Activated T-helper 2 cell treated with anti-CD3 and anti-CD28 coated beads, Interferon-gamma antibody, Interleukin-2, Interleukin-4, amounts not matched to agents 10 μg/mL and 5 μg/mL and 100 μg/mL, durations not matched to agents 14 hours and 24 hours and 36 hours (primary cell): ENCODE measurements around the gene COPS7A. TPM values are rescaled to one million over a fixed set of nuclear protein-coding genes. Genes with fewer than 3 reads are reported as not detected.
A peak's percentile ranks its signal among the peaks of the same experiment; 100 is the strongest.

Source experiments
- DNase-seq: peaks from one replicate; pipeline ENCODE4 v3.0.0; 2021; ENCODE audit warnings: low spot score
- H3K27ac Mint-ChIP-seq: one replicate; pipeline ENCODE4 v1.8.0; 2021; ENCODE audit warnings: mixed read lengths
- H3K27me3 Mint-ChIP-seq: one replicate; pipeline ENCODE4 v1.8.0; 2021; ENCODE audit warnings: low read depth, mixed read lengths
- H3K36me3 Mint-ChIP-seq: one replicate; pipeline ENCODE4 v1.8.0; 2021; ENCODE audit warnings: low read depth, mixed read lengths
- H3K4me1 Mint-ChIP-seq: one replicate; pipeline ENCODE4 v1.8.0; 2021; ENCODE audit warnings: low read depth, mixed read lengths
- H3K4me3 Mint-ChIP-seq: one replicate; pipeline ENCODE4 v1.8.0; 2021; ENCODE audit warnings: low read depth, mild to moderate bottlenecking, moderate library complexity, mixed read lengths
- H3K9me3 Mint-ChIP-seq: one replicate; pipeline ENCODE4 v1.8.0; 2021; ENCODE audit warnings: mixed read lengths
- intact Hi-C: fragments of 100-400 bp; cut with micrococcal nuclease; formaldehyde crosslinking; loops from one replicate; pipeline ENCODE4 v1.15.1; 2023
- total RNA-seq: library from RNA; stranded (reverse); gene quantifications from 2 replicates; pipeline ENCODE4 v1.2.3, GENCODE V29; 2022

The COPS7A gene
- total RNA-seq, 1 donor from 2014 or later, result 33.0 TPM

DNA sequence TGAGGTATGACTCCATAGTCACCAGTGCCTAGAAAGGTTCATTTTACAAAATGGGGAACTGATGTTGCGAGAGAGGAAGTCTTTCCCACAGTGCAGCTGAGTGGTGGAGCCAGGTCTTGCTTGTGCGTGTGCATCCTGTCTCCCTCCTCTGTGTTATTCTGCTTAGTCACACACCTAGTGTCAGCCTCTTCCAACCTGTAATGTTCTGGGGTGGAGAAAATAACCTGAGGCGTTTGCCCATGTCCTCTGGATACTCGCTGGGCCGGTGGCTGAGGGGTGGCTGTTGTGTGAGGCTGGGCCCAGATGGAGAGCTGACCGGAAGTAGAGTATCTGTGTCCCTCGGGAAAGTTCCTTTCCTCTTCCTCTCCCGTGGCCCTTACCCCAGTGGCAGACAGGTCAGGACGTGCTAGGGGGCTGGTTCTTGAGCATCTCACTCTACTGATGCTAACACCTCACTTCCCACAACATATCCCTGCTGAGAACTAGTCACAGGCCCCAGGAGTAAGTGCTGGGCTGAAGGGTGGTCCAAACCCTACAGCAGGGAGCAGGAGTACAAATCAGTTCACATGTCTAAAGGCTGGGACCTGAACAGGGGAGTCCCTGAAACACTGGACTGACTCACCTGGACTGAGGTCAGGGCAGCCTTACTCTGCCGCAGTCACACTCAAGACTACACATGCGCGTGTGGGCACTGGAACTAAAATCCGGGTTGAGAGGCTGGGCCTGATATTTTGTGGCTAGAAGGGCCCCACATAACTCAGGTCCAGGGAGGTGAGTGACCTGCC is 22.1 kb downstream of the COPS7A start:
- Mint-ChIP-seq H3K4me3 (no peak overlapping the region), H3K36me3 (peaks cover 63% of the 10 kb centered on the region), H3K9me3 (peaks cover 8% of the 10 kb centered on the region), H3K27ac (peak overlapping the region; percentile 80), H3K4me1 (peaks cover 32% of the 10 kb centered on the region), H3K27me3 (no peaks in the 10 kb centered on the region)
- DNase-seq, result no peak
- intact Hi-C loops, result no loop called here

GRCh38 chr12:6747216-6747615 is 23.4 kb downstream of the COPS7A start:
- Mint-ChIP-seq H3K36me3 (peaks cover 73% of the 10 kb centered on the region), H3K9me3 (peaks cover 8% of the 10 kb centered on the region), H3K4me1 (peaks cover 39% of the 10 kb centered on the region), H3K27ac (peak overlapping the region; percentile 51), H3K4me3 (no peak overlapping the region), H3K27me3 (no peaks in the 10 kb centered on the region)
- intact Hi-C loops, result no loop called here
- no peak for DNase-seq

GRCh38 chr12:6748761-6749160 is 24.9 kb downstream of the COPS7A start:
- intact Hi-C loops, result no loop called here
- H3K27ac Mint-ChIP-seq, result no peak overlapping the region
- peaks cover 72% of the 10 kb centered on the region for H3K36me3 Mint-ChIP-seq
- H3K4me3 Mint-ChIP-seq, result no peak overlapping the region
- DNase-seq, result no peak
- H3K4me1 Mint-ChIP-seq, result peaks cover 33% of the 10 kb centered on the region
- H3K9me3 Mint-ChIP-seq, result no peaks in the 10 kb centered on the region
- H3K27me3 Mint-ChIP-seq, result no peaks in the 10 kb centered on the region

GRCh38 chr12:6750506-6750905 is 26.7 kb downstream of the COPS7A start:
- H3K9me3 Mint-ChIP-seq, result no peaks in the 10 kb centered on the region
- no peaks in the 10 kb centered on the region for H3K27me3 Mint-ChIP-seq
- H3K4me3 Mint-ChIP-seq, result no peak overlapping the region
- no peak for DNase-seq
- H3K27ac Mint-ChIP-seq, result no peak overlapping the region
- H3K36me3 Mint-ChIP-seq, result peaks cover 60% of the 10 kb centered on the region
- peaks cover 35% of the 10 kb centered on the region for H3K4me1 Mint-ChIP-seq
- intact Hi-C loops, result no loop called here

GRCh38 chr12:6751767-6752166 is 27.9 kb downstream of the COPS7A start:
- H3K36me3 Mint-ChIP-seq, result peaks cover 49% of the 10 kb centered on the region
- DNase-seq, result no peak
- H3K9me3 Mint-ChIP-seq, result no peaks in the 10 kb centered on the region
- peak overlapping the region; percentile 94 for H3K4me3 Mint-ChIP-seq
- H3K27me3 Mint-ChIP-seq, result no peaks in the 10 kb centered on the region
- peak overlapping the region; percentile 87 for H3K27ac Mint-ChIP-seq
- intact Hi-C loops, result loop anchor here (2.0 kb wide), 1 partner anchor 63 kb away; the partner anchor contains the start of gene ZNF384
- peaks cover 26% of the 10 kb centered on the region for H3K4me1 Mint-ChIP-seq

- peaks cover 45% of the 10 kb centered on the region for H3K36me3 Mint-ChIP-seq
- H3K27ac Mint-ChIP-seq, result peak overlapping the region; percentile 87
- peak overlapping the region; percentile 94 for H3K4me3 Mint-ChIP-seq
- H3K27me3 Mint-ChIP-seq, result no peaks in the 10 kb centered on the region
- no peak for DNase-seq
- no peaks in the 10 kb centered on the region for H3K9me3 Mint-ChIP-seq
- intact Hi-C loops, result loop anchor here (2.0 kb wide), 1 partner anchor 64 kb away; the partner anchor contains the start of gene ZNF384
- H3K4me1 Mint-ChIP-seq, result peaks cover 29% of the 10 kb centered on the region
These were observed 28.5 kb downstream of the COPS7A start for GRCh38 chr12:6752167-6752920.

DNA sequence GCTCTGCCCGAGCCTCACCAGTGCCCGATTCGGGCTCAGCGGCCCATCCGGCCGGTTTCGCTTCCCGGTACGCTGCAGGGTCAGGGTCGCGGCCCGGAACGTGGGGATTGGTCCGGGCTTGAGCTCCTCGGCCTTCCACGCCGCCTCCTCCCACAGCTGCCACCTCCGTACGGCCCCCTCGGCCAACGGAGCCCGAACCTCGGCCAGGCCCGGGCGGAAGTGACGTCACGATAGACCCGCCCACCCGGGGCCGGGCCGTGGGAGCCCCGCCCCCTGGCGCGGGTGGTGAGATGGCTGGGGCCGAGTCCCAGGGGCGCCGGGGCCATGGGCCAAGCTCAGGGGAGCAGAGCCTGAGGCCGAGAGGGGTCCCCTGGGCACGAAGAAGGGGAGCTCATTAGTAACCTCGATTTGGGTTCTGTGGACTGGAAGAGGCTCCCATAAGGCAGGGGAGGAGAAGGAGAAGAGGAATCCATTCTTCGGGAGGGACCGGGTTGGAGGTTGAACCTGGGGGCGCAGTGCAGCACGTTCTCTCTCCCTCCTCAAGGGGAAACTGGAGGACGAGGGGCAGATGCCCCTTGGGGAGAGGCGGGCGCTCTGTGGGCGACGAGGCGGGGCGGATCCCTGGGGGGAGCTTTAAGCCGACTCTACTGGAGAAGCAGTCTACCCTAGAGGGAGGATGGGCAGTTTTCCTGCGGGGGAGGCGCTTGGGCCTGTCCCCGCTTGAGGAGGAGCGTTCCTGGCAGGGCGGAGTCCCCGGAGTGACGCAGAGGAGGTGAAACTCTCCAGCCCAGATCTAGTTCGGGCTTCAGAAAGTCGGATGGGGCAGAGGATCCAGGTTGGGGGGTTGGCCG is 29.3 kb downstream of the COPS7A start, which contains the start of gene MLF2:
Gene MLF2 (minus strand): TSS at position 221 of the 851 bp plus-strand sequence. CDS start 807 bp downstream, outside the sequence.
- H3K27ac Mint-ChIP-seq, result peak within 1 kb of the TSS; percentile 96
- peak within 1 kb of the TSS; percentile 94 for H3K4me3 Mint-ChIP-seq
- DNase-seq, result peak; percentile 97
- intact Hi-C loops, result loop anchor here (1.0 to 2.0 kb wide), 7 partner anchors 27 to 99 kb away; partner anchors contain the start of genes COPS7A, ING4, USP5 and ZNF384
- H3K4me1 Mint-ChIP-seq, result peaks cover 32% of the 10 kb centered on the region
- H3K36me3 Mint-ChIP-seq, result peaks cover 37% of the 10 kb centered on the region
- no peaks in the 10 kb centered on the region for H3K9me3 Mint-ChIP-seq
- H3K27me3 Mint-ChIP-seq, result no peaks in the 10 kb centered on the region

DNA sequence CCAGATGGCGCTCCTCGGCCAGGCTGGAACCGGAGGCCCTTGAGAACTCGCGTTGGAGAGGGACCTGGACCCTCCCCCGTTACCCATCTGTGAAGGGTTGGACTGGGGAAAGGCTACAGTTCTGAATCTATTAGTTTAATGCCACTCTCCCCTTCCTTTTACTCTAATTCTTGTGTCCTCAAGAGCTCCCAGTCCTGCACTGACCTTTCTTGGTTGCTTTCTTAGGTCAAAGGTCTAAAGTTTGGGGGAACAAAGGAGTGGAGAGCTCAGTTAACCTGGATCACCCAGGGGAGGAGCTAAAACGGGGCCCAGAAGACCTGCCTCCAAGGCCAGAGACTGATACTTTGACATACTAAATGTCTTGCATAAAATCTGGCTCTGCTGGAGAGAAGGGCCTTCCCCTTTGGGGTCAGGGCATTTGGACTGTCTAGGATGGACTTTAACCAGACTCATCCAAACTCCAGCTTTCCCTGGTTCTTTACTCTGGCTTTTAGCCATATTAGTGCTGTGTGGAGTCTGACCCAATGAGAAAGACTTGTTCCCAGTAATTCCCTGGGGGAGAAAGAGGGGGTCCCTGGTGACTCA is 30.0 kb downstream of the COPS7A start:
- DNase-seq, result no peak
- intact Hi-C loops, result loop anchor here (1.0 to 2.0 kb wide), 7 partner anchors 26 to 98 kb away; partner anchors contain the start of genes COPS7A, ING4, USP5 and ZNF384
- Mint-ChIP-seq H3K27me3 (no peaks in the 10 kb centered on the region), H3K36me3 (peaks cover 31% of the 10 kb centered on the region), H3K4me3 (peak overlapping the region; percentile 94), H3K27ac (peak overlapping the region; percentile 72), H3K9me3 (no peaks in the 10 kb centered on the region), H3K4me1 (peaks cover 38% of the 10 kb centered on the region)

DNA sequence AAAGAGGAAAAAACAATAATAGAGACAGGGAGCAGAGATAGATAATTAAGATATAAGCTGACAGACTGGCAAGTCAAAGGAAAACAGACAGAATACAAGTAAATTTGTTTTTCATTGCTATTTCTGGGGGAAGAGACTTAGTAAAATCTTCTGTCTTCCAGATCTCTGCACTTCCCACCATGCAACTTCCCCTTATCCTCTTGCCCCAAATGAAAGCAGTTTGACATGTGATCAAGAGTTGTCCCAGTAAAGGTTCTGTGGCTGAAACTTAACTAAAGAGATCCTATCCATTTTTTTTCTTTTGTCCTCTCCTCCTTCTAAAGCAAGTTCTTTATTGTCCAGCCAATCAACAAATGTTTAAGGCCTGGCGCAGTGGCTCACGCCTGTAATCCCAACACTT is 30.6 kb downstream of the COPS7A start:
- Mint-ChIP-seq H3K27ac (peak overlapping the region; percentile 40), H3K9me3 (no peaks in the 10 kb centered on the region), H3K36me3 (peaks cover 27% of the 10 kb centered on the region), H3K4me3 (no peak overlapping the region), H3K4me1 (peaks cover 38% of the 10 kb centered on the region), H3K27me3 (no peaks in the 10 kb centered on the region)
- intact Hi-C loops, result no loop called here
- DNase-seq, result no peak

GRCh38 chr12:6757028-6757690 is 33.3 kb downstream of the COPS7A start:
- Mint-ChIP-seq H3K4me1 (peaks cover 28% of the 10 kb centered on the region), H3K27ac (no peak overlapping the region), H3K4me3 (no peak overlapping the region), H3K36me3 (peaks cover 4% of the 10 kb centered on the region), H3K27me3 (no peaks in the 10 kb centered on the region), H3K9me3 (no peaks in the 10 kb centered on the region)
- DNase-seq, result no peak
- intact Hi-C loops, result no loop called here

DNA sequence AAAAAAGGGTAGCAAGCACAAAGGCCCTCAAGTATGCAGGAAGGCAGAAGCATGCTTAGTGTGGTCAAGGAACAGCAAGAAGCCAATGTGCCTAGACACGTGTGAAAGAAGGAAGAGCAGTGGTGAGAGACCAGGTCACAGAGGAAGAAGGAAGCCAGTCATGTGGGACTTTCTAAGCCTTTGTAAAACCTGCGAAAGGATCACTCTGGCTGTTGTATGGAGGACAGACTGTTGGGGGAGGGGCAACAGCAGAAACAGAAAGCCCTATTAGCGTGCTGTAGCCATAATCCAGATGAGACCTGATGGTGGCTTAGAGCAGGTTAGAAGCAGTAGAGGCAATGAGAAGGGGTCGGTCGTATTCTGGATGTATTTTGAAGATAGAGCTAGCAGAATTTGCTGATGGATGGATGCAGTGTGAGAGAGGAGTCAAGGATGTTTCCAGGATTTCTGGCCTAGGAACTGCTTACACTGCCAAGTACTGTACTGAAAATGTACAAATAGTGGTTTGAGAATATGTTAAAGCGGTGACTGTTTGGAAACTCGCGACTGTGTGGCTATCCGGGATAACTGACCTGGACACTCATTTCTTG is 34.8 kb downstream of the COPS7A start:
- Mint-ChIP-seq H3K9me3 (no peaks in the 10 kb centered on the region), H3K27me3 (peaks cover 3% of the 10 kb centered on the region), H3K36me3 (no peaks in the 10 kb centered on the region), H3K27ac (no peak overlapping the region), H3K4me1 (peaks cover 23% of the 10 kb centered on the region), H3K4me3 (no peak overlapping the region)
- intact Hi-C loops, result no loop called here
- DNase-seq, result no peak
